Prostate gland (tissue), 2 donors: ENCODE results near the gene RGS19.

Experiments used
- CTCF ChIP-seq, 4 experiments: fragments of 200-600 bp in 2 of 4; fragments of 450-650 bp in 2 of 4; sonication (generic) in 2 of 4; IDR thresholded peaks; 1 replicate in 3 of 4; 2 replicates in 1 of 4; pipeline ENCODE4 v1.5.1; 2016 to 2019; ENCODE audit warnings: antibody characterized with exemption in 4 of 4, mild to moderate bottlenecking in 2 of 4, moderate library complexity in 2 of 4
- POLR2A ChIP-seq: fragments of 450-650 bp; IDR thresholded peaks from one replicate; pipeline ENCODE4 v1.6.1; 2016; ENCODE audit warnings: antibody characterized with exemption, mild to moderate bottlenecking
- POLR2AphosphoS5 ChIP-seq: sonication (generic); formaldehyde crosslinking; IDR thresholded peaks from one replicate; pipeline ENCODE4 v1.6.1; 2017; ENCODE audit warnings: antibody characterized with exemption

- TF ChIP-seq CTCF (IDR thresholded peaks at IDR 0.05) = no peak
- TF ChIP-seq POLR2AphosphoS5 = no peak
- no peak for TF ChIP-seq POLR2A
Observed at GRCh38 chr20:64041781-64042053, 37.6 kb downstream of the RGS19 start.
